Neural progenitor cell (in vitro differentiated cells): ENCODE measurements around the gene KMT5C. TPM values are rescaled to one million over a fixed set of nuclear protein-coding genes. Genes with fewer than 3 reads are reported as not detected.

ENCODE experiments used
- DNase-seq: peaks from one replicate; pipeline ENCODE4 v3.0.0-alpha.2; 2016; ENCODE audit warnings: low spot score
- H2AFZ ChIP-seq: fragments of 200-600 bp; sonication (generic); replicated peaks from 2 replicates; pipeline ENCODE4 v1.6.1; 2016; ENCODE audit warnings: antibody characterized with exemption
- H3F3A ChIP-seq: fragments of 200-600 bp; sonication (generic); 2 replicates; pipeline ENCODE4 v1.6.1; 2016; ENCODE audit warnings: antibody characterized with exemption, low read depth
- H3K27ac ChIP-seq: fragments of 200-600 bp; sonication (generic); 2 replicates; pipeline ENCODE4 v1.5.1; 2016; ENCODE audit warnings: mild to moderate bottlenecking
- H3K27me3 ChIP-seq: fragments of 200-600 bp; sonication (generic); 2 replicates; pipeline ENCODE4 v1.6.1; 2016; ENCODE audit warnings: mild to moderate bottlenecking, moderate library complexity
- H3K36me3 ChIP-seq: fragments of 200-600 bp; sonication (generic); 2 replicates; pipeline ENCODE4 v1.5.1; 2016
- H3K4me1 ChIP-seq: fragments of 200-600 bp; sonication (generic); 2 replicates; pipeline ENCODE4 v1.6.1; 2016; ENCODE audit warnings: mixed run types
- H3K4me2 ChIP-seq: fragments of 200-600 bp; sonication (generic); 2 replicates; pipeline ENCODE4 v1.6.1; 2016
- H3K4me3 ChIP-seq: fragments of 200-600 bp; sonication (generic); 2 replicates; pipeline ENCODE4 v1.5.1; 2016
- H3K79me2 ChIP-seq: fragments of 200-600 bp; sonication (generic); 2 replicates; pipeline ENCODE4 v1.6.1; 2016; ENCODE audit warnings: low read depth
- H3K9ac ChIP-seq: fragments of 200-600 bp; sonication (generic); 2 replicates; pipeline ENCODE4 v1.6.1; 2016
- H3K9me3 ChIP-seq: fragments of 200-600 bp; sonication (generic); 2 replicates; pipeline ENCODE4 v1.5.1; 2016; ENCODE audit warnings: low read depth
- H4K20me1 ChIP-seq: fragments of 200-600 bp; sonication (generic); 2 replicates; pipeline ENCODE4 v1.6.1; 2016; ENCODE audit warnings: low read depth
- H3K27ac Mint-ChIP-seq: 3 replicates; pipeline ENCODE4 v1.8.0; 2021; ENCODE audit warnings: mixed read lengths
- H3K27me3 Mint-ChIP-seq: 2 replicates; pipeline ENCODE4 v1.8.0; 2022; ENCODE audit warnings: low read depth, mild to moderate bottlenecking, inconsistent platforms, moderate library complexity, mixed read lengths; ENCODE audit not compliant: insufficient read depth
- H3K36me3 Mint-ChIP-seq: 3 replicates; pipeline ENCODE4 v1.8.0; 2021; ENCODE audit warnings: mixed read lengths
- H3K4me1 Mint-ChIP-seq: 3 replicates; pipeline ENCODE4 v1.8.0; 2021; ENCODE audit warnings: mixed read lengths
- H3K4me3 Mint-ChIP-seq: 3 replicates; pipeline ENCODE4 v1.8.0; 2021; ENCODE audit warnings: mild to moderate bottlenecking, moderate library complexity, mixed read lengths
- H3K9me3 Mint-ChIP-seq: 3 replicates; pipeline ENCODE4 v1.8.0; 2020; ENCODE audit warnings: mixed read lengths
- EZH2 ChIP-seq: fragments of 200-600 bp; sonication (generic); IDR thresholded peaks from 2 replicates; pipeline ENCODE4 v1.6.1; 2017; ENCODE audit warnings: antibody characterized with exemption, mild to moderate bottlenecking, moderate library complexity
- EZH2phosphoT487 ChIP-seq: fragments of 200-600 bp; sonication (generic); IDR thresholded peaks from 2 replicates; pipeline ENCODE4 v1.6.1; 2017; ENCODE audit warnings: antibody characterized with exemption
- total RNA-seq: library from RNA; depleted of rRNA; stranded (reverse); fragments of >200 nt; gene quantifications from 2 replicates; pipeline ENCODE4 v1.2.3, GENCODE V29; 2015; ENCODE audit warnings: low replicate concordance
- TF ChIP-seq, protein P1 (sequence below): fragments of 200-600 bp; sonication (generic); IDR thresholded peaks from 2 replicates; pipeline ENCODE4 v1.5.1; 2017; ENCODE audit warnings: antibody characterized with exemption, mild to moderate bottlenecking

KMT5C gene
- total RNA-seq, 1 donor from 2014 or later = 21.1 TPM

DNA sequence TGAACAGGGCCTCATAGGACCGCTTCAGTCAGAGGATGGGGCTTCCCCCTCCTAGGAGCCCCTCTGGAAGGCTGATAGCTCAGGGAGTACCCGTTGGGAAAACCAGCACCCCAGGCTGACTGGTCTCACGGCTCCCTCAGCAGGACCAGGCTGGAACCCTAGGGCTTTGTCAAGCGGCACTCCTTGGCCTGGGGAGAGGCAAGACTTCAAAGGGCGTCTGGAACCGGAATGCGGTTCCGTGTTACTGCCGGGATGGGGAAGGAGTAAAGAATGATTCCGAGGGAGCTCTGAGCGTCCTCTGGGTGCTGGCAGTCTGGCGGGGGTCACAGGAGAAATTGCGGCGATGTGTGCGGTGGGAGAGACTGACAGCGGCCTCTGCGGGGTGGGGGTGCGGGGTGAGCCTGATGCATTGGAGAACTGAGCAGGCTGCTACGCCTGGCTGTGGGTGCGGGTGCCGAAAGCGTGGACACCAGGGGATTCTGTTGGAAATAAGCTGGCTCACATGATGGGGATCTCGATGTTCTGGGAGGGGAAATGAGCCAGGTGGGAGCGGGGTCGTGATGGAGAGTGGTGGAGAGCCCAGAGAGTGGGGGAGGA lies 13.0 kb downstream of the KMT5C start:
- TF ChIP-seq, protein P1, sequence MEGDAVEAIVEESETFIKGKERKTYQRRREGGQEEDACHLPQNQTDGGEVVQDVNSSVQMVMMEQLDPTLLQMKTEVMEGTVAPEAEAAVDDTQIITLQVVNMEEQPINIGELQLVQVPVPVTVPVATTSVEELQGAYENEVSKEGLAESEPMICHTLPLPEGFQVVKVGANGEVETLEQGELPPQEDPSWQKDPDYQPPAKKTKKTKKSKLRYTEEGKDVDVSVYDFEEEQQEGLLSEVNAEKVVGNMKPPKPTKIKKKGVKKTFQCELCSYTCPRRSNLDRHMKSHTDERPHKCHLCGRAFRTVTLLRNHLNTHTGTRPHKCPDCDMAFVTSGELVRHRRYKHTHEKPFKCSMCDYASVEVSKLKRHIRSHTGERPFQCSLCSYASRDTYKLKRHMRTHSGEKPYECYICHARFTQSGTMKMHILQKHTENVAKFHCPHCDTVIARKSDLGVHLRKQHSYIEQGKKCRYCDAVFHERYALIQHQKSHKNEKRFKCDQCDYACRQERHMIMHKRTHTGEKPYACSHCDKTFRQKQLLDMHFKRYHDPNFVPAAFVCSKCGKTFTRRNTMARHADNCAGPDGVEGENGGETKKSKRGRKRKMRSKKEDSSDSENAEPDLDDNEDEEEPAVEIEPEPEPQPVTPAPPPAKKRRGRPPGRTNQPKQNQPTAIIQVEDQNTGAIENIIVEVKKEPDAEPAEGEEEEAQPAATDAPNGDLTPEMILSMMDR = no peak
- TF ChIP-seq EZH2 (no peak), EZH2phosphoT487 (no peak)
- Histone ChIP-seq H3K4me2 (no peak overlapping the region), H3K9ac (no peak overlapping the region), H3K27me3 (peaks cover 66% of the 10 kb centered on the region), H3K4me1 (peaks cover 31% of the 10 kb centered on the region), H3K79me2 (no peaks in the 10 kb centered on the region), H2AFZ (no peak overlapping the region), H3K27ac (no peak overlapping the region), H3K9me3 (no peaks in the 10 kb centered on the region), H3K4me3 (no peak overlapping the region), H3F3A (peaks cover 44% of the 10 kb centered on the region), H4K20me1 (peaks cover 26% of the 10 kb centered on the region), H3K36me3 (no peaks in the 10 kb centered on the region)
- peaks cover 27% of the 10 kb centered on the region for H3K4me1 Mint-ChIP-seq
- peaks cover 53% of the 10 kb centered on the region for H3K27me3 Mint-ChIP-seq
- no peak overlapping the region for H3K27ac Mint-ChIP-seq
- H3K9me3 Mint-ChIP-seq = peaks cover 4% of the 10 kb centered on the region
- no peak for DNase-seq
- H3K36me3 Mint-ChIP-seq = no peaks in the 10 kb centered on the region
- H3K4me3 Mint-ChIP-seq = peak overlapping the region; percentile 84

DNA sequence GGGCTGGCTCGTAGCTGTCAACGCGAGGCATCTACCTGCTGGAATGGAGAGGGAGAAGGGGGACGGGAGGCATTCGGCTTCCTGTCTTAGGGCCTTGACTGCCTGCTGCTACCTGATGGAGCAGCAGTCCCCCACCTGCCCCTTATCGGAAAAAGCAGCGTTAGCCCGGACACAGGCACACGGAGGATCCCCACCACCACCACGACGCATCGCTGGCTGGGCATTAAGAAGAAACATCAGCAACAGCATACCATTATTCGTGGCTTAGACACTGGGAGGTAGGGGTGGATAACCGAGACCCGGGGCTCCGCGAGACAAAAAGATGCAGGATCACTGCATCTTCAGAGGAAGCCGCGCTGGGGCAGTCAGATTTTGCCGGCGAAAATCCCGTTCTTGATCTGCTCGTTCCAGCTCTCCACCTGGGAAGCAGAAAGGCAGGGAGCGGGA lies 13.7 kb downstream of the KMT5C start:
- H3K4me1 ChIP-seq = peaks cover 24% of the 10 kb centered on the region
- Mint-ChIP-seq H3K36me3 (no peaks in the 10 kb centered on the region), H3K4me1 (peaks cover 21% of the 10 kb centered on the region), H3K27me3 (peaks cover 54% of the 10 kb centered on the region), H3K4me3 (peak overlapping the region; percentile 84), H3K27ac (no peak overlapping the region), H3K9me3 (peaks cover 4% of the 10 kb centered on the region)
- peaks cover 37% of the 10 kb centered on the region for H3F3A ChIP-seq
- no peaks in the 10 kb centered on the region for H3K9me3 ChIP-seq
- no peak overlapping the region for H3K9ac ChIP-seq
- DNase-seq = no peak
- peak overlapping the region; percentile 83 for H3K4me2 ChIP-seq
- H3K79me2 ChIP-seq = no peaks in the 10 kb centered on the region
- H3K4me3 ChIP-seq = peak overlapping the region; percentile 51
- peaks cover 66% of the 10 kb centered on the region for H3K27me3 ChIP-seq
- H3K27ac ChIP-seq = no peak overlapping the region
- peak overlapping the region; percentile 45 for H2AFZ ChIP-seq
- TF ChIP-seq, protein P1 = no peak
- TF ChIP-seq EZH2phosphoT487 (no peak), EZH2 (peak; percentile 20)
- no peaks in the 10 kb centered on the region for H3K36me3 ChIP-seq
- H4K20me1 ChIP-seq = peaks cover 18% of the 10 kb centered on the region

DNA sequence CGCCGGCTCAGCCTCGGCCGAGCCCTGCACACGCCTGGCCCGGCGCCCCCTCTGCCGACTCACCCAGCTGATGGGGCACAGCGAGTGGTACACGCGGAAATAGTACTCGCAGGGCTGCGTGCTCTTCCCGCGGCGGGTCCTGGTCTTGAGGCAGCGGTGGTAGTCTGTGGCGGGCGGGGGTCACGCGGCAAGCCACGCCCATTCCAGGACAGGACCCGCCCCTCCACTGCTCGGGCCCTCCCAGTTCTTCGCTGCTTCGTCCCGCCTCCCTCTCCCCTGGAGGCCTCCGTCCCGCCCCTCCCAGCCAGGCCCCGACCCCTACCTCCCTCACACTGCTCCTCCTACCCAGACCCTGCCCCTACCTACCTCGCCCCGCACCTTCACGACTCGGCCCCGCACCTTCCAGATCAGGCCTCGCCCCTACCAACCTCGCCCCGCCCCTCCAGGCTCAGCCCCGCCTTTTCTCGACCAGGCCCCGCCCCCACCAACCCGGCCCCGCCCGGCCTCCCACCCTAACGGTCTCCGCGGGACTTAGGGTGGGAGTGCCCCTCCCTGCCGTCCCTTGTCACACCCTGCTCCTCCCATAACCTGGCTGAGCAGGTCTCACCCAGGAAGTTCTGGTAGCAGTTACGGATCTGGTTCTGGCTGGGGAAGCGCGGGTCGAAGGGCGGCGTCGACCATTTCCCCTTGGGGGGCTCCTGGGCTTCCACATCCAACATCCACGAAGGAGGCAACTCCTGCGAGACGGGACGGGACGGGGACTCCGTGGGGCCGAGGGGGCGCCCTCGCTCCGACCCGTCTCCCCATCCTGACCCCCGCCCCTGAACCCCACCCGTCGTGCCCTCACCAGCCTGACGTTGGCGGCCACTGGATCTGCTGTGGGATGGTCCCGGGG lies 14.4 kb downstream of the KMT5C start:
- H4K20me1 ChIP-seq = peaks cover 12% of the 10 kb centered on the region
- no peaks in the 10 kb centered on the region for H3K9me3 ChIP-seq
- peaks cover 14% of the 10 kb centered on the region for H3K4me1 Mint-ChIP-seq
- H3K79me2 ChIP-seq = no peaks in the 10 kb centered on the region
- no peak overlapping the region for H3K27ac Mint-ChIP-seq
- no peak overlapping the region for H3K9ac ChIP-seq
- TF ChIP-seq EZH2phosphoT487 = peak; percentile 63
- TF ChIP-seq, protein P1 = no peak
- TF ChIP-seq EZH2 = peak; percentile 13
- no peaks in the 10 kb centered on the region for H3K36me3 ChIP-seq
- H3K4me1 ChIP-seq = peaks cover 17% of the 10 kb centered on the region
- H3K36me3 Mint-ChIP-seq = no peaks in the 10 kb centered on the region
- H3F3A ChIP-seq = peaks cover 30% of the 10 kb centered on the region
- DNase-seq = peak; percentile 84
- no peak overlapping the region for H3K27ac ChIP-seq
- H3K27me3 Mint-ChIP-seq = peaks cover 58% of the 10 kb centered on the region
- H3K27me3 ChIP-seq = peaks cover 66% of the 10 kb centered on the region
- peak overlapping the region; percentile 84 for H3K4me3 Mint-ChIP-seq
- peaks cover 4% of the 10 kb centered on the region for H3K9me3 Mint-ChIP-seq
- H2AFZ ChIP-seq = peak overlapping the region; percentile 45
- H3K4me2 ChIP-seq = peak overlapping the region; percentile 83
- peak overlapping the region; percentile 51 for H3K4me3 ChIP-seq
